ENCODE data around the gene ERVK3-1.

Gene ERVK3-1

DNA sequence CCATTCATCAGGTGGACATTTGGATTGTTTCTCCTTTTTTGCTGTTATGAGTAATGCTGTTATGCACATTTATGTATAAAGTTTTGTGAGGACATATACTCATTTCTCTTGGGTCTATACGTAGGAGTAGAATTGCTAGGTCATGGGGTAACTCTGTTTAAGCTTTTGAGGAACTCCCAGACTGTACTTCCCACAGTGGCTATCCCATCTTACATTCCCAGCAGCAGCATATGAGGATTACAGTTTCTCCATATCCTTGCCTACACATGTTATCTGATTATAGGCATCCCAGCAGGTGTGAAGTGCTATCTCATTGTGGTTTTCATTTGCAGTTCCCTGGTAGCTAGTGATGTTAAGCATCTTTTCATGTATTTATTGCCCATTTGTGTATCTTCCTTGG is 27.5 kb downstream of the ERVK3-1 start:
- Histone ChIP-seq H3K27me3 (ENCODE audit: insufficient read depth, insufficient read length) (no peaks in the 10 kb centered on the region), H3K36me3 (ENCODE audit: insufficient read depth, insufficient read length, low read length) (peaks cover 26% of the 10 kb centered on the region), H3K4me3 (ENCODE audit: insufficient read length, low read depth) (no peak overlapping the region), H3K9ac (ENCODE audit: insufficient read length, low read depth) (no peak overlapping the region), H3K4me1 (ENCODE audit: insufficient read depth, insufficient read length) (no peaks in the 10 kb centered on the region), H3K9me3 (ENCODE audit: insufficient read depth, low read length) (no peaks in the 10 kb centered on the region)
- TF ChIP-seq SUZ12 (IDR thresholded peaks at IDR 0.05; ENCODE audit: extremely low read depth, insufficient read depth, insufficient read length), result no peak
- TF ChIP-seq YY1 (IDR thresholded peaks at IDR 0.05; ENCODE audit: insufficient read depth, insufficient read length), result no peak
- no peak for TF ChIP-seq ZNF274 (IDR thresholded peaks at IDR 0.05; ENCODE audit: low read depth, low read length)
- DNase-seq (ENCODE audit: low read depth, low spot score), result no peak

DNA sequence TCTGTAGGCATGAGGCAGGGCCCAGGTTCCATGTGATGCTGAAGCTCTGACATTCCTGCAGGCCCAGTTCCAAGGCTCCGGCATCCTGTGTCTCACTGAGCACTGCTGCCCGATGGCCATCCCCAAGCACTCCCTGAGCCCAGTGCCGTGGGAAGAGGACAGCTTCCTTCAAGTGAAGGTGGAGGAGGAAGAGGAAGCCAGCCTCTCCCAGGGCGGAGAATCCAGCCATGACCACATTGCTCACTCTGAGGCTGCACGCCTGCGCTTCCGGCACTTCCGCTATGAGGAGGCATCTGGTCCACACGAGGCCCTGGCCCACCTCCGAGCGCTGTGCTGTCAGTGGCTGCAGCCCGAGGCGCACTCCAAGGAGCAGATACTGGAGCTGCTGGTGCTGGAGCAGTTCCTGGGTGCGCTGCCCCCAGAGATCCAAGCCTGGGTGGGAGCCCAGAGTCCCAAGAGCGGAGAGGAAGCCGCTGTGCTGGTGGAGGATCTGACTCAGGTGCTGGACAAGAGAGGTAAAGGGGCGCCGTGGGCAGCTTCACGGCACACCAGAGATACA is 29.6 kb downstream of the ERVK3-1 start:
- Histone ChIP-seq H3K9ac (ENCODE audit: insufficient read length, low read depth) (no peak overlapping the region), H3K4me1 (ENCODE audit: insufficient read depth, insufficient read length) (no peaks in the 10 kb centered on the region), H3K9me3 (ENCODE audit: insufficient read depth, low read length) (peaks cover 11% of the 10 kb centered on the region; the same call in 1 of the 2 replicates), H3K27me3 (ENCODE audit: insufficient read depth, insufficient read length) (no peaks in the 10 kb centered on the region), H3K36me3 (ENCODE audit: insufficient read depth, insufficient read length, low read length) (peaks cover 47% of the 10 kb centered on the region), H3K4me3 (ENCODE audit: insufficient read length, low read depth) (no peak overlapping the region)
- TF ChIP-seq ZNF274 (IDR thresholded peaks at IDR 0.05; ENCODE audit: low read depth, low read length), result no peak
- no peak for TF ChIP-seq YY1 (IDR thresholded peaks at IDR 0.05; ENCODE audit: insufficient read depth, insufficient read length)
- DNase-seq (ENCODE audit: low read depth, low spot score), result no peak

DNA sequence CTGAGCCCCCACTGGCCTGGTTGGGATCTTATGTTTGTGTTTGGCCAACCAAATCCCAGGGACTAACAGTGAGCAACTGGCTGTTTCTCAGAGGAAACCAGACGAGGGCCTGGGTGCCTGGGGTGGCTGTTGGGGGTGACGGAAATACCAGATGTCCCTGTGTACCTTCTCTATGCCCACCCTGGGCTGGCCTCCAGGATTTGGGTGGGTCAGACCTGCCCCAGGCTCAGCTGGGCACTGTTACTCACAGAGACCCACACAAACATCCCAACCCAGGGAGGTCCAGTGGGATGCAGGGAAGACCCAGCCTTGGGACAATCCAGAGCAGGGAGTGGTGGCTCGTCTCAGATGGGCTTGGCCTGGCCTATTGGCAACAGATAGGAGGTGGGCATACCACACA is 30.5 kb downstream of the ERVK3-1 start:
- H3K9me3 ChIP-seq (ENCODE audit: insufficient read depth, low read length), result peaks cover 11% of the 10 kb centered on the region; the same call in 1 of the 2 replicates
- H3K4me3 ChIP-seq (ENCODE audit: insufficient read length, low read depth), result no peak overlapping the region
- H3K27me3 ChIP-seq (ENCODE audit: insufficient read depth, insufficient read length), result no peaks in the 10 kb centered on the region
- peaks cover 48% of the 10 kb centered on the region for H3K36me3 ChIP-seq (ENCODE audit: insufficient read depth, insufficient read length, low read length)
- H3K4me1 ChIP-seq (ENCODE audit: insufficient read depth, insufficient read length), result no peaks in the 10 kb centered on the region
- no peak for TF ChIP-seq SUZ12 (IDR thresholded peaks at IDR 0.05; ENCODE audit: extremely low read depth, insufficient read depth, insufficient read length)
- TF ChIP-seq ZNF274 (IDR thresholded peaks at IDR 0.05; ENCODE audit: low read depth, low read length), result no peak
- no peak for TF ChIP-seq YY1 (IDR thresholded peaks at IDR 0.05; ENCODE audit: insufficient read depth, insufficient read length)
- H3K9ac ChIP-seq (ENCODE audit: insufficient read length, low read depth), result no peak overlapping the region
- no peak for DNase-seq (ENCODE audit: low read depth, low spot score)

DNA sequence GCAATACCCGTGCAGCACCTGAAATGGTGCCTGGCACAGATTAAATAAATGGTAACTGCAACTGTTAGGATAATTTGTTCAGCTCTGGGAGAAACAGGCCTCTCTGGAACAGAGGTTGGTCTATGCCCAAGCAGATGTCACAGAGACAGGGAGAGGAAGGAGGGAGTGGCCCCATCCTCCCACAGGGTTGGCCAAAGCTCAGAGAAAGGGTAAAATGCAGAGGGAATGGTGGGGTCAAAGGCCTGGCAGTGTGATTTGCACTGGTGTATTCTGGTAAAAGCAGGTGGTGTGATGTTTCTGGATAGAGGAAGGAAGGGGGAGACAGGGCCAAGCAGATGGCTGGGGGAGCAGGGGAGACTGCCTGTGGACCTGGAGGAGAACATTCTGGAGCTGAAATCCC is 31.0 kb downstream of the ERVK3-1 start:
- H3K4me3 ChIP-seq (ENCODE audit: insufficient read length, low read depth), result no peak overlapping the region
- H3K36me3 ChIP-seq (ENCODE audit: insufficient read depth, insufficient read length, low read length), result peaks cover 53% of the 10 kb centered on the region
- TF ChIP-seq ZNF274 (IDR thresholded peaks at IDR 0.05; ENCODE audit: low read depth, low read length), result no peak
- no peak for DNase-seq (ENCODE audit: low read depth, low spot score)
- H3K9ac ChIP-seq (ENCODE audit: insufficient read length, low read depth), result no peak overlapping the region
- H3K4me1 ChIP-seq (ENCODE audit: insufficient read depth, insufficient read length), result no peaks in the 10 kb centered on the region
- H3K27me3 ChIP-seq (ENCODE audit: insufficient read depth, insufficient read length), result no peaks in the 10 kb centered on the region
- peaks cover 11% of the 10 kb centered on the region; the same call in 1 of the 2 replicates for H3K9me3 ChIP-seq (ENCODE audit: insufficient read depth, low read length)

DNA sequence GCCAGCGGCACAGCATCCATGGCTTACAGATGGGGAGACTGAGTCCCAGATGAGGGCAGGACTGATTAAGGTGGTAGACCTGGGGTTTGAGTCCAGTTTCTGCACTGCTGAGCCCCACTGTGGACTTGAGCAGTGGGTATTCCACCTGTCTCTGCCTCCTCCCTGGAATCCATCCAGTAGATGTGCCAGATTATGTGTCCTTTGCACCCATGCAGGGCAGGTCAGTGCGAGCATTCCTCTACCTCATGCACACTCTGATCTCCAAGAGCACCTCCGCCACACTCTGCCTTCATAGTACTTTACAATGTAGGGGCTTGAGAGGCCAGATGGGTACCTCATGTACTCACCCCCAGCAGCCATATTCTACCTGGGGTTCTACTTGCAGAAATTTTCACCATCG is 31.6 kb downstream of the ERVK3-1 start:
- Histone ChIP-seq H3K4me3 (ENCODE audit: insufficient read length, low read depth) (no peak overlapping the region), H3K27me3 (ENCODE audit: insufficient read depth, insufficient read length) (no peaks in the 10 kb centered on the region), H3K4me1 (ENCODE audit: insufficient read depth, insufficient read length) (no peaks in the 10 kb centered on the region), H3K9me3 (ENCODE audit: insufficient read depth, low read length) (peaks cover 11% of the 10 kb centered on the region; the same call in 1 of the 2 replicates), H3K9ac (ENCODE audit: insufficient read length, low read depth) (no peak overlapping the region), H3K36me3 (ENCODE audit: insufficient read depth, insufficient read length, low read length) (peaks cover 59% of the 10 kb centered on the region)
- DNase-seq (ENCODE audit: low read depth, low spot score), result no peak
- TF ChIP-seq YY1 (IDR thresholded peaks at IDR 0.05; ENCODE audit: insufficient read depth, insufficient read length) (no peak), SUZ12 (IDR thresholded peaks at IDR 0.05; ENCODE audit: extremely low read depth, insufficient read depth, insufficient read length) (no peak), ZNF274 (IDR thresholded peaks at IDR 0.05; ENCODE audit: low read depth, low read length) (no peak)

DNA sequence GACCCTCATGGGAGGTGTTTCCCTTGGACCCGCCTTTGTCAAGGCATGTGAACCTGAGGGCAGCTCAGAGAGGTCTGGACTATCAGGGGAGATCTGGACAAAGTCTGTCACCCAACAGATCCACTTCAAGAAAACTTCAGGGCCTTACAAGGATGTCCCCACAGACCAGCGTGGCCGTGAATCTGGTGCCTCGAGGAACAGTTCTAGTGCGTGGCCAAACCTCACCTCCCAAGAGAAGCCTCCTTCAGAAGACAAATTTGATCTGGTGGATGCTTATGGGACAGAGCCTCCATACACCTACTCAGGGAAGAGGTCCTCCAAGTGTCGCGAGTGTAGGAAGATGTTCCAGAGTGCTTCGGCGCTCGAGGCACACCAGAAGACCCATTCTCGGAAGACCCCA is 33.2 kb downstream of the ERVK3-1 start:
- Histone ChIP-seq H3K27me3 (ENCODE audit: insufficient read depth, insufficient read length) (no peaks in the 10 kb centered on the region), H3K36me3 (ENCODE audit: insufficient read depth, insufficient read length, low read length) (peaks cover 60% of the 10 kb centered on the region), H3K4me3 (ENCODE audit: insufficient read length, low read depth) (no peak overlapping the region), H3K9ac (ENCODE audit: insufficient read length, low read depth) (no peak overlapping the region), H3K9me3 (ENCODE audit: insufficient read depth, low read length) (peaks cover 11% of the 10 kb centered on the region; the same call in 1 of the 2 replicates), H3K4me1 (ENCODE audit: insufficient read depth, insufficient read length) (no peaks in the 10 kb centered on the region)
- TF ChIP-seq SUZ12 (IDR thresholded peaks at IDR 0.05; ENCODE audit: extremely low read depth, insufficient read depth, insufficient read length) (no peak), ZNF274 (IDR thresholded peaks at IDR 0.05; ENCODE audit: low read depth, low read length) (no peak), YY1 (IDR thresholded peaks at IDR 0.05; ENCODE audit: insufficient read depth, insufficient read length) (no peak)
- no peak for DNase-seq (ENCODE audit: low read depth, low spot score)

DNA sequence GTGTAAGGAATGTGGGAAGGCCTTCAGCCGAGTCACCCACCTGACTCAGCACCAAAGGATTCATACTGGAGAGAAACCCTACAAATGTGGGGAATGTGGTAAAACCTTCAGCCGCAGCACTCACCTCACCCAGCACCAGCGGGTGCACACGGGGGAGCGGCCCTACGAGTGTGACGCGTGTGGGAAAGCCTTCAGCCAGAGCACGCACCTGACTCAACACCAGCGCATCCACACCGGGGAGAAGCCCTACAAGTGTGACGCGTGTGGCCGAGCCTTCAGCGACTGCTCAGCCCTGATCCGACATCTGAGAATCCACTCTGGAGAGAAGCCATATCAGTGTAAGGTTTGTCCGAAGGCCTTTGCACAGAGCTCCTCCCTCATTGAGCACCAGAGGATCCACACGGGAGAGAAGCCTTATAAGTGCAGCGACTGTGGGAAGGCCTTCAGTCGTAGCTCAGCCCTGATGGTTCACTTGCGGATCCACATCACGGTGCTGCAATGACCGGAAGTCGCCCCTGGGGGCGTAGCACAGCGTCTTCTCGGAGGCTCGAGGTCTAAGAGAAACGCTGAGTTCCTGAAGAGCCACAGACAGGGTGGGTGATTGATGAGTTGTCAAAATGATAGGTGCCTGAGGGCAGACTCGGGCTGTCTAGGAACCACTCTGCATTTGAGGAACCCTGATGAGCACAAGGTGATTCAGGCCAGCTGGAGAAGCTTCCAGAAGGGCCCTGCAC is 33.8 kb downstream of the ERVK3-1 start:
- Histone ChIP-seq H3K36me3 (ENCODE audit: insufficient read depth, insufficient read length, low read length) (peaks cover 60% of the 10 kb centered on the region), H3K4me1 (ENCODE audit: insufficient read depth, insufficient read length) (no peaks in the 10 kb centered on the region), H3K27me3 (ENCODE audit: insufficient read depth, insufficient read length) (no peaks in the 10 kb centered on the region), H3K9me3 (ENCODE audit: insufficient read depth, low read length) (peaks cover 11% of the 10 kb centered on the region; the same call in 1 of the 2 replicates), H3K4me3 (ENCODE audit: insufficient read length, low read depth) (no peak overlapping the region), H3K9ac (ENCODE audit: insufficient read length, low read depth) (no peak overlapping the region)
- no peak for TF ChIP-seq ZNF274 (IDR thresholded peaks at IDR 0.05; ENCODE audit: low read depth, low read length)
- no peak for TF ChIP-seq SUZ12 (IDR thresholded peaks at IDR 0.05; ENCODE audit: extremely low read depth, insufficient read depth, insufficient read length)
- TF ChIP-seq YY1 (IDR thresholded peaks at IDR 0.05; ENCODE audit: insufficient read depth, insufficient read length), result no peak
- no peak for DNase-seq (ENCODE audit: low read depth, low spot score)

Data from NT2/D1 (cell line).